Fibroblast of lung (primary cell): ENCODE data around the gene CRACDL. TPM values are rescaled to one million over a fixed set of nuclear protein-coding genes. Genes with fewer than 3 reads are reported as not detected.
A peak's percentile ranks its signal among the peaks of the same experiment; 100 is the strongest.

Experiments
- DNase-seq, 2 donors: peaks; one replicate each; pipeline versions ENCODE4 v3.0.0 to v3.0.0-alpha.2; 2010; ENCODE audit warnings: low read depth in 2 of 2
- H2AFZ ChIP-seq: 2 replicates; pipeline ENCODE4 v1.5.1; 2012; ENCODE audit warnings: low read length, control low read depth, inconsistent platforms
- H3K27ac ChIP-seq: 2 replicates; pipeline ENCODE4 v1.5.1; 2011; ENCODE audit warnings: low read length, control low read depth; ENCODE audit not compliant: insufficient read depth
- H3K27me3 ChIP-seq: 2 replicates; pipeline ENCODE4 v1.5.1; 2011; ENCODE audit warnings: mild to moderate bottlenecking, low read length; ENCODE audit not compliant: control insufficient read depth, insufficient read depth
- H3K36me3 ChIP-seq: 2 replicates; pipeline ENCODE4 v1.5.1; 2011; ENCODE audit warnings: low read length; ENCODE audit not compliant: control insufficient read depth, insufficient read depth
- H3K4me1 ChIP-seq: 2 replicates; pipeline ENCODE4 v1.5.1; 2011; ENCODE audit warnings: low read length; ENCODE audit not compliant: control insufficient read depth, insufficient read depth; ENCODE audit errors: extremely low read depth
- H3K4me2 ChIP-seq: 2 replicates; pipeline ENCODE4 v1.5.1; 2011; ENCODE audit warnings: low read length, control low read depth; ENCODE audit not compliant: insufficient read depth; ENCODE audit errors: extremely low read depth
- H3K4me3 ChIP-seq, 4 experiments: fragments of 200-600 bp in 1 of 4; sonication (generic) in 1 of 4; replicated peaks in 1 of 4; 2 replicates each; pipeline ENCODE4 v1.5.1; 2011 to 2016; ENCODE audit warnings: low read length in 4 of 4, low read depth in 3 of 4, mild to moderate bottlenecking in 3 of 4, control low read depth in 2 of 4, inconsistent platforms in 1 of 4, mixed read lengths in 1 of 4; ENCODE audit not compliant: insufficient read depth in 1 of 4; ENCODE audit errors: control extremely low read depth in 1 of 4
- H3K79me2 ChIP-seq: 2 replicates; pipeline ENCODE4 v1.5.1; 2012; ENCODE audit warnings: mild to moderate bottlenecking, low read length, inconsistent platforms; ENCODE audit not compliant: control insufficient read depth, insufficient read depth
- H3K9ac ChIP-seq: 2 replicates; pipeline ENCODE4 v1.5.1; 2011; ENCODE audit warnings: mild to moderate bottlenecking, low read length, control low read depth; ENCODE audit not compliant: insufficient read depth
- H3K9me3 ChIP-seq: 2 replicates; pipeline ENCODE4 v1.5.1; 2012; ENCODE audit warnings: low read depth, low read length; ENCODE audit not compliant: control insufficient read depth, insufficient read depth
- H4K20me1 ChIP-seq: 2 replicates; pipeline ENCODE4 v1.5.1; 2011; ENCODE audit warnings: low read length; ENCODE audit not compliant: control insufficient read depth, insufficient read depth; ENCODE audit errors: extremely low read depth
- CTCF ChIP-seq, 2 donors: IDR thresholded peaks in 1 of 2; conservative IDR thresholded peaks in 1 of 2; 1 replicate in 1 of 2; 2 replicates in 1 of 2; pipeline ENCODE4 v1.5.1; 2011 to 2012; ENCODE audit warnings: low read length in 2 of 2, control low read depth in 1 of 2, inconsistent platforms in 1 of 2, low read depth in 1 of 2, mild to moderate bottlenecking in 1 of 2
- EZH2 ChIP-seq: IDR thresholded peaks from 2 replicates; pipeline ENCODE4 v1.5.1; 2012; ENCODE audit warnings: low read length, control low read depth, mild to moderate bottlenecking; ENCODE audit errors: missing control alignments
- polyA plus RNA-seq, 2 donors: library from polyadenylated mRNA; depleted of rRNA in 1 of 2; stranded (reverse) in 1 of 2; unstranded in 1 of 2; fragments of >200 nt; gene quantifications; 2 replicates each; pipeline ENCODE4 v1.2.1, GENCODE V29; 2011 to 2012; ENCODE audit warnings: missing spikeins in 1 of 2
- total RNA-seq: library from RNA; depleted of rRNA; stranded (reverse); fragments of >200 nt; gene quantifications from 2 replicates; pipeline ENCODE4 v1.2.1, GENCODE V29; 2014

The CRACDL gene
- total and polyA plus RNA-seq, 2 donors (not counting 1 experiment from before 2014, with no cell fraction given) = not detected

- Histone ChIP-seq H2AFZ (no peak overlapping the region), H3K4me2 (no peak overlapping the region), H3K27me3 (no peaks in the 10 kb centered on the region), H4K20me1 (no peaks in the 10 kb centered on the region), H3K36me3 (no peaks in the 10 kb centered on the region), H3K9me3 (no peaks in the 10 kb centered on the region), H3K9ac (no peak overlapping the region), H3K79me2 (no peaks in the 10 kb centered on the region), H3K27ac (no peak overlapping the region), H3K4me3 (no peak overlapping the region), H3K4me1 (no peaks in the 10 kb centered on the region)
- DNase-seq = no peak
- TF ChIP-seq CTCF (conservative IDR thresholded peaks at IDR 0.05 in 1 of 2, IDR thresholded peaks at IDR 0.05 in 1 of 2; ENCODE audit: low read depth in 1 of 2, low read length in 2 of 2) (no peak), EZH2 (no peak)
These were observed 86.9 kb downstream of the CRACDL start for GRCh38 chr2:98849113-98849512.

- Histone ChIP-seq H3K27ac (no peak overlapping the region), H4K20me1 (no peaks in the 10 kb centered on the region), H3K36me3 (no peaks in the 10 kb centered on the region), H3K4me1 (no peaks in the 10 kb centered on the region), H3K27me3 (no peaks in the 10 kb centered on the region), H3K4me2 (no peak overlapping the region), H3K4me3 (no peak overlapping the region), H2AFZ (no peak overlapping the region), H3K79me2 (no peaks in the 10 kb centered on the region), H3K9ac (no peak overlapping the region), H3K9me3 (no peaks in the 10 kb centered on the region)
- TF ChIP-seq EZH2 (no peak), CTCF (conservative IDR thresholded peaks at IDR 0.05 in 1 of 2, IDR thresholded peaks at IDR 0.05 in 1 of 2; ENCODE audit: low read depth in 1 of 2, low read length in 2 of 2) (no peak)
- DNase-seq = peak in 1 of 2 donors; percentile 11
These were observed 88.2 kb downstream of the CRACDL start for GRCh38 chr2:98847853-98848252.

GRCh38 chr2:98846041-98846440 lies 90.0 kb downstream of the CRACDL start:
- no peak overlapping the region for H3K27ac ChIP-seq
- H4K20me1 ChIP-seq = no peaks in the 10 kb centered on the region
- H3K4me3 ChIP-seq = no peak overlapping the region
- H3K9ac ChIP-seq = no peak overlapping the region
- no peak overlapping the region for H3K4me2 ChIP-seq
- no peaks in the 10 kb centered on the region for H3K9me3 ChIP-seq
- H3K27me3 ChIP-seq = no peaks in the 10 kb centered on the region
- DNase-seq = no peak
- no peaks in the 10 kb centered on the region for H3K79me2 ChIP-seq
- H2AFZ ChIP-seq = no peak overlapping the region
- H3K36me3 ChIP-seq = no peaks in the 10 kb centered on the region
- TF ChIP-seq CTCF (conservative IDR thresholded peaks at IDR 0.05 in 1 of 2, IDR thresholded peaks at IDR 0.05 in 1 of 2; ENCODE audit: low read depth in 1 of 2, low read length in 2 of 2) (no peak), EZH2 (no peak)
- H3K4me1 ChIP-seq = no peaks in the 10 kb centered on the region
